Karpas-422 (cell line): ENCODE data around the gene TSPAN4. TPM values are rescaled to one million over a fixed set of nuclear protein-coding genes. Genes with fewer than 3 reads are reported as not detected.

Experiments
- DNase-seq: peaks from one replicate; pipeline ENCODE4 v3.0.0-alpha.2; 2015
- H2AFZ ChIP-seq: fragments of 200-600 bp; sonication (generic); 2 replicates; pipeline ENCODE4 v1.6.1; 2014; ENCODE audit warnings: antibody characterized with exemption, low read length, mixed read lengths
- H3K27ac ChIP-seq: fragments of 200-600 bp; sonication (generic); 2 replicates; pipeline ENCODE4 v1.5.1; 2014; ENCODE audit warnings: mild to moderate bottlenecking, low read length, moderate library complexity
- H3K27me3 ChIP-seq: fragments of 200-600 bp; sonication (generic); 2 replicates; pipeline ENCODE4 v1.6.1; 2014; ENCODE audit warnings: low read length, mixed read lengths
- H3K36me3 ChIP-seq: fragments of 200-600 bp; sonication (generic); 2 replicates; pipeline ENCODE4 v1.6.1; 2014; ENCODE audit warnings: low read length, mixed read lengths; ENCODE audit not compliant: insufficient read depth
- H3K4me1 ChIP-seq: fragments of 200-600 bp; sonication (generic); 2 replicates; pipeline ENCODE4 v1.6.1; 2014; ENCODE audit warnings: mild to moderate bottlenecking, low read length, mixed read lengths
- H3K4me2 ChIP-seq: fragments of 200-600 bp; sonication (generic); 2 replicates; pipeline ENCODE4 v1.6.1; 2014; ENCODE audit warnings: low read length, low read depth, mild to moderate bottlenecking; ENCODE audit not compliant: poor library complexity, severe bottlenecking
- H3K4me3 ChIP-seq: fragments of 200-600 bp; sonication (generic); 2 replicates; pipeline ENCODE4 v1.5.1; 2014; ENCODE audit warnings: mild to moderate bottlenecking, antibody characterized with exemption, low read length, mixed read lengths
- H3K79me2 ChIP-seq: fragments of 200-600 bp; sonication (generic); 2 replicates; pipeline ENCODE4 v1.6.1; 2014; ENCODE audit warnings: mild to moderate bottlenecking, low read length, mixed read lengths
- H3K9ac ChIP-seq: fragments of 200-600 bp; sonication (generic); 2 replicates; pipeline ENCODE4 v1.6.0; 2014; ENCODE audit warnings: low read length
- H3K9me2 ChIP-seq: fragments of 200-600 bp; sonication (generic), shearing (Covaris generic); replicated peaks from 2 replicates; pipeline ENCODE4 v1.6.0; 2014; ENCODE audit warnings: mild to moderate bottlenecking, low read length, moderate library complexity; ENCODE audit not compliant: insufficient read depth
- H3K9me3 ChIP-seq: fragments of 300-700, 200-600 bp; sonication (generic); 2 replicates; pipeline ENCODE4 v1.6.1; 2014; ENCODE audit warnings: low read length, mixed read lengths
- H4K20me1 ChIP-seq: fragments of 200-600 bp; sonication (generic); 2 replicates; pipeline ENCODE4 v1.6.1; 2014; ENCODE audit warnings: mild to moderate bottlenecking, antibody characterized with exemption, low read length, low read depth; ENCODE audit not compliant: insufficient read depth
- total RNA-seq: library from RNA; depleted of rRNA; stranded (reverse); fragments of >200 nt; shearing (Covaris generic); gene quantifications from 2 replicates; pipeline ENCODE4 v1.2.3, GENCODE V29; 2014; ENCODE audit warnings: low replicate concordance

The TSPAN4 gene
- total RNA-seq, 1 experiment from 2014 or later: not detected

DNA sequence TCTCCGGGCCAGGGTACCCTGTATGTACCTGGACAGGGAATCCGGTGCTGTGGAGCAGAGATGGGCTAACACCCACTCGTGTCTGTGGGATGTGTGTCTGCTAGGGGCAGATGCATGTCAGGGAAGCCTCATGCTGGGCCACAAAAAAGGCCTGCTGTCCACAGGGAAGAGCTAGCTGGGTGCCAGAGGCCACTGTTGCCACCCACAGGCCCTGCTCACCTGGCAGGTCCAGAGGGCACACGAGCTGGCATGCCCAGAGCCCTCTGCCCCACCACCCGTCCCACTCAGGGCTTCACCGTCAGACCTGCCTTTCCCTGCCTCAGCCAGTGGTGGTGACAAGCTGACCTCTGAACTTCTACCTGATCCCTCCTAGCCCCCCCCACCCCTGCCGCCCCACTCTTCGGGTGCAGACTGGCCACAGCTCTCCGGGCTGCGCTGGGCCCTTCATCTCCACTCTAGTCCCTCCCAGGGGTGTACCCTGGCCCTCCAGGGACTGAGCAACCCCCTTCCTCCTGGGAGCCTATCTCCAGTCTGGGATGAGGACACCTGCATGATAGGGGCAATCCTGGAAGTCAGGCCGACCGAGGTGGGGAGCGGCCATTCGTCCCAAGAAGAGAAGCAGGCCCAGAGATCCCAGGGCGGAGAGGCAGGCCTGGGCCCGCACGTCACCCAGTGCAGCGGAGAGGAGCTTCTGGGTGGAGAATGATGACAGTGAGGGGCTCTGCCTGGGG, 45.9 kb upstream of the TSPAN4 start:
- peaks cover 13% of the 10 kb centered on the region; the same call in 1 of the 2 replicates for H4K20me1 ChIP-seq
- H3K9ac ChIP-seq: peak overlapping the region; percentile 93
- H3K79me2 ChIP-seq: peaks cover 24% of the 10 kb centered on the region
- no peak overlapping the region for H2AFZ ChIP-seq
- no peaks in the 10 kb centered on the region for H3K9me2 ChIP-seq
- no peaks in the 10 kb centered on the region for H3K27me3 ChIP-seq
- DNase-seq: no peak
- H3K4me3 ChIP-seq: peak overlapping the region; percentile 95
- H3K27ac ChIP-seq: peak overlapping the region; percentile 81
- H3K36me3 ChIP-seq: no peaks in the 10 kb centered on the region
- H3K9me3 ChIP-seq: no peaks in the 10 kb centered on the region
- peak overlapping the region; percentile 97 for H3K4me2 ChIP-seq
- peaks cover 24% of the 10 kb centered on the region for H3K4me1 ChIP-seq

DNA sequence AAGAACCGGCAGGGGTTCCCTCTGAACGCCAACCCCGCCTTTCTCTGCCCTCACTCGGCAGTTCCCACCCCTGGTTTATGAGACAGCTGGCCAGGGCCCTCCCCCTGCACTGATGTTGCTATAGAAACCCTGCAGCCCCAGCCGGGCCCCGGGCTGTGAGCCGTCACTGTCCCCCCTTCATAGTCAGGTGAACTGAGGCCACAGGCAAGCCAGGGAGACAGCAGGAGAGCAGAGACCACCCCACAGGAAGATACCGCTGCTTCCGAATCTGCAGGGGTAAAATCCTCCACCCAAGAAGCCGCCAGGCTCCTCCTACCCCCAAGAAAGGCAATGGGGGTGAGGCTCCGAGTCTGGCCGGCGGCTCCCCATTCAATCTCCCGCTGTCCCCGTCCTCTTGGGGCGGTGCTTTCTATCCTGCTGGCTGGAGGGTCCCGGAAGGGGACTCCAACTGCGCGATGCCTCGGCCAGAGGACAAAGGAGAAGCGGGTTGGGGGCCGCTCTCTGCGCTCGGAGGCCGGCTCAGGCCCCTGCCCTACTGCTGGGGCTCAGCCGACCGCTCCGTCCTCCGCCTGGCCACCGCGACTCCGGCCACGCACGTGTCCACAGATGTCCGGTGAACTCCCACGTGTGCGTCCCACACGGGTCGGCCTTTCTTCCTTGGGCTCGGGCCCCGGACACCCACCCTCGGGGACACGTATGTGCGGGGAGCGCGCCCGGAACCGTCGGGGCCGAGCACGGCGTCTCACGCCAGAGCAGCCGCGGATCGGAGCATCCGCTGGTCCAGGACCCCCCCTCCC, 45.2 kb upstream of the TSPAN4 start:
- H3K4me2 ChIP-seq: peak overlapping the region; percentile 97
- DNase-seq: peak; percentile 92
- H3K9me3 ChIP-seq: no peaks in the 10 kb centered on the region
- H3K27ac ChIP-seq: peak overlapping the region; percentile 81
- H2AFZ ChIP-seq: no peak overlapping the region
- H3K9ac ChIP-seq: peak overlapping the region; percentile 93
- H3K36me3 ChIP-seq: no peaks in the 10 kb centered on the region
- peaks cover 24% of the 10 kb centered on the region for H3K79me2 ChIP-seq
- H3K4me3 ChIP-seq: peak overlapping the region; percentile 95
- peaks cover 24% of the 10 kb centered on the region for H3K4me1 ChIP-seq
- peaks cover 13% of the 10 kb centered on the region; the same call in 1 of the 2 replicates for H4K20me1 ChIP-seq
- H3K9me2 ChIP-seq: no peaks in the 10 kb centered on the region
- H3K27me3 ChIP-seq: no peaks in the 10 kb centered on the region

DNA sequence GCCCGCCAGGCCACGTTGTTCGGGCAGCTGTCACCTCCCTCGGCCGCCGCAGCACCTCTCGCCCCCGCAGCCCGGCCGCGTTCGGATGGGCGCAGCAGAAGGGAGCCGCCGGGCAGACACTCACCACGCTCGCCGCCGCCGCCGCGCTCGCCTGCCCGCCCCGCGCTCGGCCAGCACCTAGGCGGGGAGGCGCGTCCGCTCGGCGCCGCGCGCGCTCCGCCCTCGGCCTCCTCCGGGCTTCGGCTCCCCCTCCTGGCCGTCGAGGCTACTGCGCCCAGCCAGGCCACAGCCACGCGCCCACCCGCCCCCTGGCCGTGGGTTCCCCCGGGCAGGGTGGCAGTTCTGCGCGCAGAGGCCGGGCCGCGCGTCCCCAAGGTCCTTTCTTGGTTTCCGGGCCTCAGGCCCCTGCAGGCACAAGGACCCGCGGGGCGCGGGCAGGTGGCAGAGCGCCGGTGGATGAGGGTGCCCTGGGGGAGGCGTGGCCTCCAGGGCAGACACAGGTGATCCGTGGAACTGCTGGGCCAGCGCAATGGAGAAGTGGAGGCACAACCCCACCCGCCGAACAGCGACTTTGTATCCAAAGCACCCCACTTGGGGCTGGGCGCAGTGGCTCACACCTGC, 44.4 kb upstream of the TSPAN4 start, which contains the start of gene SLC25A22:
TSS of gene SLC25A22 (minus strand) at position 189 of the 621 bp plus-strand sequence. CDS start 3,275 bp downstream, outside the sequence.
- H4K20me1 ChIP-seq: peaks cover 13% of the 10 kb centered on the region; the same call in 1 of the 2 replicates
- no peaks in the 10 kb centered on the region for H3K27me3 ChIP-seq
- peak within 1 kb of the TSS; percentile 81 for H3K27ac ChIP-seq
- H3K79me2 ChIP-seq: peaks cover 24% of the 10 kb centered on the region
- peak within 1 kb of the TSS; percentile 93 for H3K9ac ChIP-seq
- H3K9me2 ChIP-seq: no peaks in the 10 kb centered on the region
- no peak within 1 kb of the TSS for H2AFZ ChIP-seq
- no peaks in the 10 kb centered on the region for H3K36me3 ChIP-seq
- peak within 1 kb of the TSS; percentile 97 for H3K4me2 ChIP-seq
- DNase-seq: peak; percentile 95
- no peaks in the 10 kb centered on the region for H3K9me3 ChIP-seq
- H3K4me1 ChIP-seq: peaks cover 24% of the 10 kb centered on the region
- H3K4me3 ChIP-seq: peak within 1 kb of the TSS; percentile 95

DNA sequence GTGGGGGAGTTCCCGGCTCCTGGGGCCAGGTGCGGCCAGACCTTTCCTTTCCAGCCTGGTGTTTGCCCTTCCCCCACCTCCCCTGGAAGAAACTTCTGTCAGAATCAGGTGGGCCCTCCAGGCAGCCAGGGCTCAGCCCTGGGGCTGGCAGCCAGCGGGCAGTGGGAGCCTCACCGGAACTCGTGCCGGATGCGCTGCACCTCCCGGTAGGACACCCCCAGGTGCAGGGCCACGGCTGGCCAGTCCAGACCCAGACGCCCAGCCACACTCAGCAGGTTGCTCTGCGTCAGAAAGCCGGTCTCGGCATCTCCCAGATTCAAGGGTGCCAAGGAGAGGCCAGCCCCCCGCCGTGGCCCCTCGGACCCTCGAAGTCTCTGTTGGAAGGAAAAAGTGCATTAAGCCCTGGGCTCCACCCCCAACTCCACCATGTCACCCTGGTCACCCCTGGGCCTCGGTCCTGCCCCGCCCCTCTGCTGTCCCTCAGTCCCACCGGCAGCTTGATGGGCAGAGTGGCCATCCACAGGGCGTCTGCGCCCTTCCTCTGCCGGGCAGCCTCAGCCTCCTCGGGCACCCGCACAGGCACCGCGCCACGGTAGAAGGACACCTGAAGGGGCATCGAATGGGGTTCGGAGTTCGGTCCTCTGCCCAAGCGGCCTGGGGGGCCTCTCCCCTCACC, 42.9 kb upstream of the TSPAN4 start:
- Histone ChIP-seq H3K27me3 (no peaks in the 10 kb centered on the region), H3K9ac (no peak overlapping the region), H3K4me3 (no peak overlapping the region), H3K9me2 (no peaks in the 10 kb centered on the region), H3K4me2 (no peak overlapping the region), H4K20me1 (peaks cover 6% of the 10 kb centered on the region; the same call in 1 of the 2 replicates), H3K79me2 (peaks cover 17% of the 10 kb centered on the region), H3K36me3 (no peaks in the 10 kb centered on the region), H2AFZ (no peak overlapping the region), H3K4me1 (peaks cover 32% of the 10 kb centered on the region), H3K27ac (no peak overlapping the region), H3K9me3 (no peaks in the 10 kb centered on the region)
- no peak for DNase-seq

DNA sequence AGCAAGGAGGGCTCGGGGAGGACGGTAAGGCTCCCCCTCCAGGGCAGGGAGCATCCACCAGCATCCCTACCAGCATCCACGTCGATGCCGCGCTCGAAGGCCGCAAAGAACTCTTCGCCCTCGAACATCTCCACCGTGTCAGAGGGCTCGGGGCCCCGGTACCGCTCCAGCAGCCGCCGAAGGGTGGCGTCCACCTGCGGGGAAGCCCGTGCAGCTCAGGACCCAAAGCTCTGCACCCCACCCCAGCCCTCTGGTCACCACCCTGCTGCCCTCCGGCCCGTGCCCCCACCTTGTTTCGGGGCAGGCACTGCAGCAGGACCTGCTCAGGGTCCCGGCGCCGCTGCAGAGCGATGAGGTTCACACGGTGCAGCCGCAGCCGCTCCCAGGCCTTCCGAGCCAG, 42.2 kb upstream of the TSPAN4 start:
- Histone ChIP-seq H3K79me2 (peaks cover 13% of the 10 kb centered on the region), H3K27me3 (no peaks in the 10 kb centered on the region), H3K9me2 (no peaks in the 10 kb centered on the region), H3K27ac (no peak overlapping the region), H3K36me3 (no peaks in the 10 kb centered on the region), H3K4me2 (no peak overlapping the region), H3K9ac (no peak overlapping the region), H3K4me1 (peaks cover 28% of the 10 kb centered on the region), H2AFZ (no peak overlapping the region), H3K4me3 (no peak overlapping the region), H3K9me3 (no peaks in the 10 kb centered on the region), H4K20me1 (peaks cover 6% of the 10 kb centered on the region; the same call in 1 of the 2 replicates)
- no peak for DNase-seq

DNA sequence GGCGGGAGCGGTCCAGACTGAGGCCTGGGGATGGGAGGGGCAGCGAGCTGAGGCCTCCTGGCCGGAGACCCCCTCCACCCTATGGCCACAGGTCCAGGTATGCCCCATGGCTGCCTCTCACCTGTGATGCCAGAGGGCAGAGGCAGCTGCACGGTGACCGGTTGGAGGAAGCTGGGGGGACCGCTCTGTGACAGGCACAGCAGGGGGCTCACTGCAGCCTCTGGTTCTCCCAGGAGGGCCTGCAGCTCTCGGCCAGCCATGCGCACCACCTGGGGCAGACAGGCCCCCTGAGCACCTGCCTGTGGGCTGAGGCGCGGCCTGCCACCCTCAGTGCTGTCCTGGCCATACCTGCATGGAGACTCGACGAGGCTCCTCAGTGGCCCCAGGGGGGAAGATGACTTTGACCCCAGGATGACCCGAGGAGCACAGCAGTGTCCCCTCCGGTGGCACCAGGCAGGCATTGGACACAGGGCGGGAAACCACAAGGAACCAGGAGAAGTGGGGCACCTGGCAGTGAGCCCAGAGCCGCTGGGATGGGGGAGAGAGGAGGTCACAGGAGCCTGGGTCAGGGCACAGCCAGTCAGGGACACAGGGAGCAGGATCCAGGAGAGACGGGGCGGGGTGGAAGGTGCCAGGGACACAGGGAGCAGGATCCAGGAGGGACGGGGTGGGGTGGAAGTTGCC, 41.4 kb upstream of the TSPAN4 start:
- Histone ChIP-seq H3K27ac (no peak overlapping the region), H3K9ac (no peak overlapping the region), H3K79me2 (peaks cover 8% of the 10 kb centered on the region), H3K4me1 (peaks cover 28% of the 10 kb centered on the region), H4K20me1 (peaks cover 3% of the 10 kb centered on the region; the same call in 1 of the 2 replicates), H3K36me3 (no peaks in the 10 kb centered on the region), H3K9me3 (no peaks in the 10 kb centered on the region), H3K4me2 (no peak overlapping the region), H3K4me3 (no peak overlapping the region), H3K9me2 (no peaks in the 10 kb centered on the region), H2AFZ (no peak overlapping the region), H3K27me3 (no peaks in the 10 kb centered on the region)
- no peak for DNase-seq

DNA sequence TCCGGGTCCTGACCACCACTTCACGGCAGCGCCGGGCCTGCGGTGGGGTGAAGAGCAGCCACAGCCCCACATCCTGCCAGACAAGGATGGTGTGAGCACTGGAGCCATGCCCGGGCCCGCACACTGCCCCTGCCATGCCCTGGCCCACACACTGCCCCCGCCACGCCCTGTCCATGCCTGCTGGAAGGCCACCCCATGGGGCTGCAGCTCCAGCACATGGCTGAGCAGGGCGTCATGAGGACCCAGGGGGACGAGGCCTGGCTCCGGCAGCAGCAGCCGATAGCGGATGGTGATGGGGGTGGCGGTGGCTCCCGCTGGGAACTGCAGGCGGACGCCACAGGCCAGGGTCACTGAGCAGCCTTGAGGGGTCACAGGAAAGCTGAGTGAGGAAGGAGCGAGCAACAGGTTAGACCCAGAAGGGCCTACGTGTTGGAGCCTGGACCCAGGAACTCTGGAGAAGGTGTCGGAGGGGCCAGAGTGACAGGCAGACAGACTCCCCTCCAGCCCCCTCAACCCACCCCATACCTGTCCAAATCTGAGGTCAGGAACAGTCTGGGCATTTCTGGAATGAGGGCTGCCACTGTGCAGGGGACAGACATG, 40.5 kb upstream of the TSPAN4 start:
- H3K9ac ChIP-seq: no peak overlapping the region
- no peak overlapping the region for H3K4me2 ChIP-seq
- H3K9me2 ChIP-seq: no peaks in the 10 kb centered on the region
- H3K4me1 ChIP-seq: peaks cover 21% of the 10 kb centered on the region
- H3K36me3 ChIP-seq: no peaks in the 10 kb centered on the region
- H3K4me3 ChIP-seq: no peak overlapping the region
- no peak overlapping the region for H2AFZ ChIP-seq
- H3K27me3 ChIP-seq: no peaks in the 10 kb centered on the region
- no peak for DNase-seq
- H3K27ac ChIP-seq: no peak overlapping the region
- no peaks in the 10 kb centered on the region for H3K9me3 ChIP-seq
- H4K20me1 ChIP-seq: no peaks in the 10 kb centered on the region
- no peaks in the 10 kb centered on the region for H3K79me2 ChIP-seq
